Activated CD8-positive, alpha-beta memory T cell treated with anti-CD3 and anti-CD28 coated beads, Interleukin-2, amount 50 U/mL, for 24 hours (primary cell): Measurements from ENCODE around the gene TAX1BP3.

Source experiments
- DNase-seq: peaks from one replicate; pipeline ENCODE4 v3.0.0-alpha.2; 2020; ENCODE audit errors: extremely low read depth

TAX1BP3 gene

DNA sequence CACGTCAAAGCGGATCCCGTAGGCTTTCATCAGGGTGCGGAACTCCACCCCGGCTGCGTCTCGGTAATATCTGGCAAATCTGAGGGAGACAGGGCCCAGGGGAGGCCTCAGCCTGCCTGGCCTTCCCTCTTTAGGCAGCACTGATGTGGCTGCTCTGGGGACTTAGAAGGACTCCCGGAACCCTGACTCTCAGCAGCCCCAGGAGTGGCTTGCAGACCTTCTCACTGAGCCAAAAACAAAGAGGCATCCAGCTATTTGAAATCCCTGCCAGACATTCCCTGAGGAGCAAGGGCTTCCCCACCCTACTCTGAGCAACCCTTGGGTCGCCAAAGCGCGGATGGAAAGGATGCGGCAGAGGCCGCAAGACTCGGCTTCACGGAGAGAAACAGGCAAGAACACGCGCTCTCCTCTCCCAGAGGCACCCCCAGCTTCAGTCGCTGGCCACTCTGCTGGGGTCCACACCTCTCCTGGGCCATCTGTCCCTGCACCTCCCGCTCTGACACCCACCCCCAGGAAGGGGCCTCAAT is 19.7 kb upstream of the TAX1BP3 start:
- no peak for DNase-seq

DNA sequence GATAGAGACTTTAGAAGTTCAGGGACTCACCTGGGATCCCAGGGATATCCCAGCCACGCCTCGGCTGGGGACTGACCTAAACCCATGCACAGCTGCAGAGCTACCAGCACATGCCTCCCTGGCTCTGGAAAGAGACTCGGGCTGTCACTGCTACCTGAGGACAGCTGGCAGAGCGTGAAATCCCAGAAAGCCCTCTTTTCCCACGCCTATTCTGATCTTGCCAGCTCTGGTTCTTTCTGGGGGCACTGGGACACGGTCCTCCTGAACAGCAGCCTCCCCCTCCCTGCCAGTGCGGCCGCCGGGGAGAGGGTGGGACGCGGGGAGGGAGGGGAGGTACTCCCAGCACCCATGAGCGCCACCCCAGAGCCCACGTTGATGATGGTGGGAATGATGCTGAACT is 16.8 kb upstream of the TAX1BP3 start:
- no peak for DNase-seq

DNA sequence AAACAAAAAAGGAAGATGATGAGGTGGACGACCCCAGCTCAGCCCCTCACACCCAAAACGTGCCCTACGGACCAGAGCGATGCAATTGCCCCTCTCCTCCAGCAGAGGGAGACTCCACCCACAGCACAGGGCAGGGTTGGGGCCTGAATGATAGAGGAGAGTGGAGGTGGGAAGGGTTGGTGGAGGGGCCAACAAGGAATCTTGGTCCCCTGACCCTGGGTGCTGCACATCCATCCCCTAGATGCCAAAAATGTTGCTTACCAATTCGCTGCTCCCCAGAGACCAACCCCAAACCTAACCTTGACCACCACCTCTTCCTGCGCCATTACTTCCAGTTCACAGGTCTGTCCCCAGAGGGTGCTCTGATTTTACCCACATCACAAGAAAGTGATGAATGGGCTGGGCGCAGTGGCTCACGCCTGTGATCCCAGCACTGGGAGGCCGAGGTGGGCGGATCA is 14.7 kb upstream of the TAX1BP3 start:
- peak; percentile 12 for DNase-seq

DNA sequence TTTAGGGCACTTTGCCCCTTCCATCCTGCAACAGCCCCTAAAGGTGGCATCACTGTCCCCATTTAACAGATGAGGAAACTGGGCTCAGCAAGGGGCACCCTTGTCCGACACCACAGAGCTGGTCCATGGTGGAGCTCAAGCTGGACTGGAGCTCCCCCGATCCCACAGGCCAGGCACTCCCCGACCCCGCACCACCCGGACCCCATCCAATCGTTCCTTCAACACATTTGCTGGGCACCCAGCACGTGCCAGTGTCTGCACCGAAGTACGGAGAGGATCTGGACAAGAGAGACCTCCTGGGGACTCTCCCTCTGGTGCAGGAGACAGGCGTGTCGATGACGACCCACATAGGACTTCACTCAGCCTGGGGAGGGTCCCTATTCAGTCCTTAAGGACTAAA is 13.7 kb upstream of the TAX1BP3 start:
- no peak for DNase-seq

DNA sequence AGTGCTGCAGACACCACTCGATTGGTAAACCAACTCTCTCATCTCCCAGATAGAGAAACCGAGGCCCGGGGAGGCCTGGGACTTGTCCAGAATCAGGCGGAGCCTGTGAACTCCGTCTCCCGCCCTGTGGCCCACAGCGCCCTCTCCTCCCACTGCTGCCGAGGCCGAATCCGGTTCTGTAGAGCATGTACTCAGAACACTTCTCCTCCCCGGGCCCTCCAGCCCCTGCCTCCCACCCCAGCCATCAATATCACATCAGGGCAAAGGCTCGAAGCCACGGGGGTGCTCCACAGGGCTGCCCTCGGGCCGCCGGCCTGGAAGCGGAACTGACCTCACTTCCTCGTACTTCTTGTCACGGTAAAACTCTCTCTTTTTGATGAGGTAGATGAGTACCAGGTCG is 13.2 kb upstream of the TAX1BP3 start:
- no peak for DNase-seq

DNA sequence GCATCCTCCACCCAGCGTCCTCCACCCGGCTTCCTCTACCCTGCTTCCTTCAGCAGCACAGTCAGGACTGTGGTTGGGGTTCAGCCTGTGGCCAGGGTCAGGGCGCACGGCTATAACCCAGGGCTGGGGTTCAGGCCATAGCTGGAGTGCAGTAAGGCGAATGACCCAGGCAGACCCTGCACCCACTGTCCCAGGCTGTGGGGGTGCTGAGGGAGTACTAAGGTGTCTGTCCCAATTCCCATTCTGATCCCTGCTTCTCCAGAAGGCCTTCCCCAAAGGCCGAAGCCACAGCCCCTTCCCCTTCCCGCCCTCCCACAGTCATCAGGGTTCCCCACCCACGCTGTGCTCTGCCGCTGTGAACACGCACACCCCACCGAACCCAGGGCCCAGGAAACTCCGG is 12.7 kb upstream of the TAX1BP3 start:
- no peak for DNase-seq

DNA sequence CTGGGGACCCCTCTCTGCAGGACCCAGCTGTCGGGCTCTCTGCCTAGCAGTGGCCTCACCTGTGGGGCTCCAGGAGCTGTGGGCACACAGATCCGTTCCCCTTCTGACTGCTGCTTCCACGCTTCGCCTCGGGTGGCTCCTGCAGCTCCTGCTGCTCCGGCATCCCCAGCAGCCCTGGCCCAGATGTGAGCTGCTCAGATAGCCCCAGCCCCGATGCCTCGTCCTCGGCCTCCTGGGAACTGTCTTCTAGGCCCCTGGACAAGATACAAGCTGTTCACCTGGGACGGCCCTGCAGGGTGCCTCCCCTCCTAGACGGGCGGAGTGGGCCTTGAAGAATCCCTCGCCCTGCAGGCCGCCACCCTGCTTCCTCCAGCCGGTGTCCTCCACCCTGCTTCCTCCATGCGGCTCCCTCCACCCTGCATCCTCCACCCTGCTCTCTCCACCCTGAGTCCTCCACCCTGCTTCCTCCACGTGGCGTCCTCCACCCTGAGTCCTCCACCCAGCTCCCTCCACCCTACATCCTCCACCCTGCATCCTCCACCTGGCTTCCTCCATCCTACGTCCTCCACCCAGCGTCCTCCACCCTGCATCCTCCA is 11.3 kb upstream of the TAX1BP3 start:
- DNase-seq = no peak

DNA sequence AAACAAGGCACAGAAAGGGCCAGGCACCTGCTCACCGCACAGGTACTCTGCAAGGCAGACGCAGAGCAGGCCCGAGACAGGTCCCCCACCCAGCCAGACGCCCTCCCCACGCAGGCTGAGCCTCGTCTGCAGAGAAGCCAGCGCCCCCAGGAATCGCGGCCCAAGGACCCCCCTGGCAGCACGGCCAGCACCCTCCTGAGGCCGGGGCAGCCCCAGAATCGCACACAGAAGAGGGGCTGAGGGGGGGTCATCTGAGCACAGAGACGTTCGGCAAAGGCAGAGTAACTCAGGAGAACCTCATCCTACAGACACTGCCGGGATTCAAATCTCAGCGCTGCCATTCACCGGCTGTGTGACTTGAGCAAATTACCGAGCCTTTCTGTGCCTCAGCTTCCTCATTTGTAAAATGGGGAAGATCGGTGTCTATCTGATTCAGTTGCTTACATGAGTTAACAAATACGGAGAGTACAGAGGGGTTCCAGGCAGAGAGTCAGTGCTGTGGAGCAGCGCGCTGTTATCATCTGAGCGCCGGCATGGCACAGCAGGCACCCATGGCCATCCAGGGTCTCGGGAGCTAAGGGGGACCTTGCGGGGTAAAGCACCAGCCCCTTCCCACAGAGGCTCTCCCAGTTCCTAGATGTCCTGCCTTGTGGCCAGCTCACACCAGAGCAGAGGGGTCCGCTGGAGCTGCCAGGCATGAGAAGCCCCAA is 10.6 kb upstream of the TAX1BP3 start:
- no peak for DNase-seq

DNA sequence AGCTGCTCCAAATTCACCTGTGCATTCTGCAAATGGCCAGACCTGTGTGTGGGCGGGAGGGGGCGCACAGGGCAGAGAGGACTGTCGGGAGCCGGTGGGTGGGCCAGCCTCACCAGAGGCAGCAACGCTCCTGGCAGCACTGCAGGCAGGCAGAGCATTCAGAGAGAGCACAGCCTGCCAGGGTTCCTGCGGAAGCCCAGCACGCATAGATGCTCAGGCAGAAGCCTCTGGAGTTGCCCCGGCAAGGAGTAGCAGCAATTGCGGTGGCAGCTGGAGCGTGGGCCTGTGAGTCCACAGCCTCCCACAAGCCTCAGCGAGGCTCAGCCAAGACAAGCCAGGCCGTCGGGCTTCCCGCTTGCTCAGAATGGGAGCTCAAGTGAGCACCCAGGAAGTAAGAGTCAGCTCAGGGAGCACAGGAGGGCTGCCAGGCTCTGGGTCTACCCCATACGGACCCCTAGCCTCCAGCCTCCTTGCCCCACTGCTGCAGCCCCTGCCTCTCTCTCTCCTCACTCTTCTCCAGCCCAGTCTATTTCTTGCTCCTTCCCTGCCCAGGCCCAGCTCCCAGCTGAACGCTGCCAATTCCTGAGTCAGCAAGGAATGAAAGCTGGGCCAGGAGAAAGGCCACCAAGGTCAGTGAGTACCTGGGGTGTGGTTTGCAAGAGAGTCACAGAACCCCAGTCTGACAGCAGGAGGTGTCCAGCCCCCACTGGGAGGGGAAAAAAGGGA is 9.9 kb upstream of the TAX1BP3 start:
- no peak for DNase-seq

DNA sequence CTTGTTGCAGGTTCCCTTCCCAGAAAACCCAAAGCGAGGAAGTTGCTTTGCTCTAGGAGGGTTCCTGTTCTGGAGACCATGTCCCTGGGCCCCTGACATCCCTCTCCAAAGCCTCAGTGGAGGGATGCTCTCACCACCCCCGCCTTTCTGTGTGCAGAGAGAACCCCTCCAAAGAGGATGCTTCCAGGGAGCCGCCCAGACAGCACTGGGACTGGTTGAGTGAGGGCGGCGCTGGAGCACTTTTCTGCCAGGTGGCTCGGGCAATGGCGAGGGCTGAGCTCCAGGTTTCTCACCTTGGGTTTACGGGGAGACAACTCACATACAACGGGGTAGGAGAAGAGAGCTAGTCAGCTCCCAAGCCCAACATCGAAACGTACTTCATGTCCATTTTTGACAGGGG is 7.5 kb upstream of the TAX1BP3 start:
- no peak for DNase-seq

DNA sequence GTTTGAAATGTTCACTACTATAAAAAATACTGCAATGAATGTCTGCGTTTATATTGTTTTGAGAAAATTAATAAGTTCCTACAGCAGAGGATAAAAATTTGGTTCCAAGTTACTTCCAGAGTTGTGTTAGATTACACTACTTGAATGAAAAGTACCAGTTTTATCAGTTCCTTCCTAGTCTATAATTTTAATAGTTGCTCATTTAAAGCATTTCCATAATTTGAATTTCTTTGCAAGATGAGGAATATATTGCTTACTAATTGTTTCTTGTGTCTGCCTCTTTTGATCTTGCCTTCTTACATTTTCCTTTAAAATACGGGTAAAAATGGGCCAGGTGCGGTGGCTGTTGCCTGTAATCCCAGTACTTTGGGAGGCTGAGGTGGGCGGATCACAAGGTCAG is 4.2 kb upstream of the TAX1BP3 start:
- DNase-seq = no peak

DNA sequence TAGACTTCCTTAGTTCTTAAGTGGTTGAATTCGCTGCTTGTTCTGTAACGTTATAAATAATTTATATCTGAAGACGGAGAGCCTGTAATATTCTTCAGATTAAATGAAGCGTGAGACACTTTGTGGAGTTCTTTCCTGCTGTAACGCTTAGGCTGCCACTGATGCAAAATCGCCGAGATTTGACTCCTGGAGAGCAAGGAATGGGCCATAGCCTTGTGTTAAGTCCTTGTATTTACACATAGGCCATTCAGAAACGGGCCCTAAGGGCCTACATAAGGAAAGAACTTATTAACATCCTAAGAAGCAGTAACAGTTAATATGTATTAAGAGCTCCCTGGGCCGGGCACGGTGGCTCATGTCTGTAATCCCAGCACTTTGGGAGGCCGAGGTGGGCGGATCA is 1.2 kb upstream of the TAX1BP3 start:
- DNase-seq = no peak

DNA sequence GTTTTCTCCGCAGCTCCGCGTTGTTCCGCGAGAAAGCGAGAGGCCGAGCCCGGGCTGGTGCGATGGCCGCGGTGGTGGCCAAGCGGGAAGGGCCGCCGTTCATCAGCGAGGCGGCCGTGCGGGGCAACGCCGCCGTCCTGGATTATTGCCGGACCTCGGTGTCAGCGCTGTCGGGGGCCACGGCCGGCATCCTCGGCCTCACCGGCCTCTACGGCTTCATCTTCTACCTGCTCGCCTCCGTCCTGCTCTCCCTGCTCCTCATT is 638 bp upstream of the TAX1BP3 start:
- DNase-seq = no peak

DNA sequence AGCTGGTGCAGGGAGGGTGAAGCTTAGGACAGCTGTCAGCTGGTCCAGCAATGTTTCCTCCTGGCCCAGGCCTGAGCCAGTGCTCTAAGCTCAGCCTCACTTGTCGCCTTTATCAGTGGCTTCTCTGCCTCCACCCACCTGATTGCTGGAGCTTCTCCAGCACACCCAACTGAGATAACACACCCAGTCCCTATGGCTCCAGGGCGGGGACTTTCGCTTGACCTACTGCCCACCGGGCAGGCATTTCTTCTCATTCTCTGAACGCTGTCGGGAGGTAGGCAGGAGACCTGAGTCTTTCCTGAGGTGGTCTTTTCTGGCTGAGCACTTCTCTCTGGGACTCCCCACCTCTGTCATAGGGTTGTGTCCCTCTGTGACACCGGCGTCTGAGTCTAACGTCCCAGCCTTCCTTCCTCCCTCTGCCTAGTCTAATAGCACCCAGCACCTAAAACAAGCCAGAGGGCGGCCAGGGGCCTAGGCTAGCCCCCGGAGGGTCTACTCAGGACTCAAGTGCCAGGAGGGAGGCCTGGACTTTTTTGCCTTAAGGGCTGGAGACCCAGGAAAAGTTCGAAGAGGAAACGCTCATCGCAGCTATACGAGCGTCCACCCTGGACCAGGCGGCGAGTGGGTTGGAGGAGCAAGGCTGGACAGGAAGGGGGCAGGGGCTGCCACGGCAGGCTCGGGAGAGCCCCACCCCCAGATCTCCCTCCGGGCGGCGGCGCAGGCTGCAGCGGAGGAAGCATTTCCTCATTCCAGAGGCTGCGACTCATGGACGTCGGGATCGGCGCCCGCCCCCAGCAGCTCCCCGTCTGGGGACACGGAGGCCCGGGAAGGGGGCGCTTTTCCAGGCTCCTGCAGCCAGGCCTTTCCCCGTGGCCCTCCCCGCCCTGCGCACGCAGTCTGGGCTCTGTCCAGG is 756 bp downstream of the TAX1BP3 start:
- DNase-seq = no peak

DNA sequence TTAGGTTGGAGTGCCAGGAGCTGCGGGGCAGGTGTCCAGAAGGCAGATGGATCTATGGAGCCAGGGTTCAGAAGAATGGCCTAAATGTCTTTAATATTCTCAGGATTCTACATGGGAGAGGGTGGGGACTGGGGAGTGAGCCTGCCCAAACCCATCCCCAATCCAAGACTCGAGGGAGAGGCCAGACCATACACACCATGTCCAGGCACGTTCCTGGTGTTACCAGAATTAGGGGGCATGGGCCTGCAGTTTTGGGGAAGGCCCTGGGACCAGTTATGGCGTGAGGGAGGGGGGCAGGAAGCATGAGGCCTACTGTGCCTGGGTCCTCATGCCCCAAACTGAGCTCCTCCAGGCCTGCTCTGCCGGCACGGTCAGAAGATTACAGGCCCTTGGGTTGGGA is 1.9 kb downstream of the TAX1BP3 start:
- DNase-seq = no peak

DNA sequence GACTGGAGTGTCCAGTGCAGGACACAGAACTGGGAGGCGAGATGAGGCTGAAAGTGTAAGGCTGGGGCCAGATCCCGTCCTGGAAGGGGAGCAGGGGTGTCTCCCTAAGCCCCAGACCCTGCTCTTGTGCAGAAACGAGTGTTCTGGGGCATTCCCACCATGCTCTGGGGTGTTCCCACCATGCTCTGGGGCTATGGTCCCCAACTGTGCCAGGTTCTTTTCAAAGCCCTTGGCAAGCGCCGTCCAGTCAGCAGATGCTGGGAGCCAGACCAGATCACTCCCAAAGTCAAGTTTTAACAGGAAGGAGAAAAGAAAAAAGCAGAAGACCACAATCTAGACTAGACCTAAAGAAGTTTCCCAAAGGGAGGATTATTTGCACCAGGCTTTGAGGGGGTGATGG is 2.5 kb downstream of the TAX1BP3 start:
- no peak for DNase-seq

DNA sequence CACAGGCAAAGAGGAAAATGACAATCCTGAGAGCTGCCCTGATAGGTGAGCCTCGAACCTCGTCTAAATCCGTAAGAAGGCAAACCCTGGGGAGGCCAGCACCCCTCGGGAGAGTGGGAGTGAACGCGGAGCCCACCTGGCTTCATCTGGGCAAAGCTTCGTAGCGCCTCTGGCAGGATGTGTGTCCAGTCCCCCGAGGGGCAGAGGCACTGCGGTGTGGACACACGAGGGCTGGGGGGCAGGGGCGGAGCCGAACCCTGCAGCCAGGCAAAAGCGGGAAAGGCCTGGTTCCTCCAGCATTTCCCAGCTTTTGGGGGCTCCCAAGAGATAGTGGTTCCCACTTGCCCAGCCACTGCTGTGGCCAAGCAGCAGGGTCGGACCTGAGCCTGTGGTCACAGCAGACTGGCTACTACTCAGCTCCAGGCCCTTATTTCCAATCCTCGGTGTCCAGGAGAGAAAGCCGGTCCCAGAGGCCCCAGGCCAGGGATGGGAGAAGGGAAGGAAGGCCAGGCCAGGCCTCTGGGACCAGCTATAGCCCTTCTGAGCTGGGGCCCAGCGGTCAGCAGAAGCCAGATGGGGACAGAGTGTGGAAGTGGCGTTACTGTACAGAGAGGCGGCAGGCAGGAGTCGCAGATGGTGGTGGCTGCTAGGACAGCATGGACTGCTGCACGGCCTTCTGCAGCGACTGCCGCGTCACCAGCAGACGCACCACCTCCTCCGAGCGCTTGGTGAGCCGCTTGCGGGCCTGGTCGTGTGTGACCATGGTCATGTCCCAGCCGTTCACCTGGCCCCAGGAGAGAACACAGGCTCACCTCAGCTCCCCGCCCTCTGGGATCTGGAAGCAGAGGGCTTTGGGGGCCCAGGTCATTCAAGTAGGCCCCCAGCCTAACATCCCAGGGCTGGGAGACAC is 5.0 kb downstream of the TAX1BP3 start:
- DNase-seq = no peak

DNA sequence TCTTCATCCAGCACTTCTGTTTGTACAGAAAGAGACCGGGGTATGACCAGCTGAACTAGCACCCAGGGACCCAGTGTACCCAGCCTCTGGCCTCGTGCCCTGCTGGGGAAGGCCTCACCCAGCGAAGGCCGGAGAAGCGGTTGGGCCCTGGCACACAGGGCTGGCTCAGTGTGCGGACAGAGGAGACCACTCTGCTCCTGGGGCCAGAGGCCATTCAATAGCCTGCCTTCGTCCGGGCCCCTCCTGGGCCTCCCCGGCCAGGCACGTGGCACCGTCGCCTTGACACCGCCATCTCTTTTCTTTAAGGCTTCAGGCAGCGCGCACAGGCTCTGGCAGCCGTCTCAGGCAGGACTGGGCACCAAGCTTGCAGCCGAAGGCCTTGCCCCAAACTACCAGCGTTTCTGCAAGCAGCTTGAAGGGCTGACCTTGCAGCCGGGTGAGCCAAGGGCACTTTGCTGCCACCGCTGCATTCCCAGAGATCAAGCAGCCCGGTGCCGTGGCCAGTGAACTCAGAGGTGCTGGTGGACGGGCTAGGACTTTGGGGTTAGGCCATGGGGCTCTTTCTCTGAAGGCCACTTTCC is 8.0 kb downstream of the TAX1BP3 start:
- no peak for DNase-seq

DNA sequence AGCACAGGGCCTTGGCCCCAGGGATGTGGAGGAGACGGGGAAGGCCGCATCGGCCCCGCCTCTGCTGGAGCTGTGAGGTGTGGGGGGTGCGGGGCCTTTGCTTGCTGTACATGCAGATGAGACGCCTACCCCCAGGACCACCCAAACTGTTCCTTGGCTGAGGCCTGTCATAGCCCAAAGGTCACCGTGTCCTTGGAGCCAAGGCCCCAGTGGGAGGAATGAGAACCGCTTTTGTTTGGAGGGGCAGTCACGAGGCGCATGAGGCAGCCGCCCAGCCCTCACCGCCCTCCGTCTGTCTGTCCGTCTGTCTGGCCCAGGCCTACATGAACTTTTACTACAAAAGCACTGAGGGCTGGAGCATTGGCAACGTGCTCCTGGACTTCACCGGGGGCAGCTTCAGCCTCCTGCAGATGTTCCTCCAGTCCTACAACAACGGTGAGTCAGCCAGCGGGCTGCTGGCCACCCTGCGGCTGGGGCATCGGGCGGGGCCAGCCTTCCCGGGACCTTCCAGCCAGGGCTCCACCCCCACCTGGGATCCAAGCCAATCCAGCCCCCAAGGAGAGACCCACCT is 8.8 kb downstream of the TAX1BP3 start:
- no peak for DNase-seq

DNA sequence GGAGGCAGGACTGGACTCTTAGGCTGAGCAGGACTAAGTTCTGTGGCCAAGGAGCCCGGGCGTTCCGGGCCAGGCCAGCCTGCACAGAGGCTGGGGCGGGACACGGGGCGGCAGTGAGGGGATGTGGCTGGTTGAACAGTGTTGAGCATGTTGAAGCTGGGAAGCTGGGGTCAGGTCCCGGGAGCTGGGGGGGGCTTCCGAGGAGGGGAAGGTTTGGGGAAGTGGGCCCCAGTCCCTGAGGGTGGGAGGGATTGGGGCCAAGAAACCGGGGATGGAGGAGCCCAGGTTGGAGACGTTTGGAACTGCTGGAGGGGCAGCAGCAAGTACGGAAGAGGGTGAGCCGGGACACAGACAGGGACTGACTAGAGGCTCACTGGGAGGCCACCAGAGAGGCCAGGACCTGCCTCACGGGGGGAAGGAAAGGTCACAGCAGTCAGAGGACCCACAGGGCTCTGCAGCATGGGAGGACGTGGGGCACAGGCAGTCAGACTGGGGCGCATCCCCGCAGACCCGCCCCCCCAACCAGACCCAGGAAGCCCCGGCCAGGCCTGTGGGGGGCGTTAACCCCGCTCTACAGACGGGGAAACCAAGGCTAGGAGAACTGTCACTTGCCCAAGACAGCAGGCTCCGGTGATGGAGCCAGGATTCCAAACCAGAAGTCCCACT is 9.5 kb downstream of the TAX1BP3 start:
- no peak for DNase-seq
